ENCODE data around the gene CEP85.

DNA sequence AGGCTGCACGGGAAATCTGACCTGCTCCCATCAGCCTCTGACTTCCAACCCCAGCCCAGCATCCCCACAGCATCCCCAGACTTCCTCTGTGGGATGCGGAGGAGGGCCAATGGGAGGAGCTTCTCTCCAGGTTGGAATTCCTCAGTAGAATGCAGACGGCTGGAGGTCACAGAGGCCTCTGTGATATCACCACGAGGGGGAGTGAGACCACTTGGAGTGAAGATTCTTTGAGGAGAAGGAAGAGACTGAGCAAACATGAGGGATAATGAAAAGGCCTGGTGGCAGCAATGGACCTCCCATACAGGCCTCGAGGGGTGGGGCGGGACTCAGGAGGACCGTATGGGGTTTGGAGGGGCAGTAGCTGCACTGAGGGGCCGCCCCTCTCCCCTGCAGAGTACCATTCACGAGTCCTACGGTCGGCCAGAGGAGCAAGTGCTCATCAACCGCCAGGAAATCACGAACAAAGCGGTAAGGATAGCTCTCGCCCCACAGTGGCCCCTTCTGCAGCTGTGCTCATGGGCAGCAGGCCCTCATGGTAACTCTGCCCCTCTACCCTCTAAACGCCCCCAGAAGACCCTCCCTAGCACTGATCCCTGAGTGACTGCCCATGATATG lies 43.5 kb upstream of the CEP85 start, which contains the start of gene CATSPER4:
- TF ChIP-seq, protein P1, sequence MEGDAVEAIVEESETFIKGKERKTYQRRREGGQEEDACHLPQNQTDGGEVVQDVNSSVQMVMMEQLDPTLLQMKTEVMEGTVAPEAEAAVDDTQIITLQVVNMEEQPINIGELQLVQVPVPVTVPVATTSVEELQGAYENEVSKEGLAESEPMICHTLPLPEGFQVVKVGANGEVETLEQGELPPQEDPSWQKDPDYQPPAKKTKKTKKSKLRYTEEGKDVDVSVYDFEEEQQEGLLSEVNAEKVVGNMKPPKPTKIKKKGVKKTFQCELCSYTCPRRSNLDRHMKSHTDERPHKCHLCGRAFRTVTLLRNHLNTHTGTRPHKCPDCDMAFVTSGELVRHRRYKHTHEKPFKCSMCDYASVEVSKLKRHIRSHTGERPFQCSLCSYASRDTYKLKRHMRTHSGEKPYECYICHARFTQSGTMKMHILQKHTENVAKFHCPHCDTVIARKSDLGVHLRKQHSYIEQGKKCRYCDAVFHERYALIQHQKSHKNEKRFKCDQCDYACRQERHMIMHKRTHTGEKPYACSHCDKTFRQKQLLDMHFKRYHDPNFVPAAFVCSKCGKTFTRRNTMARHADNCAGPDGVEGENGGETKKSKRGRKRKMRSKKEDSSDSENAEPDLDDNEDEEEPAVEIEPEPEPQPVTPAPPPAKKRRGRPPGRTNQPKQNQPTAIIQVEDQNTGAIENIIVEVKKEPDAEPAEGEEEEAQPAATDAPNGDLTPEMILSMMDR (IDR thresholded peaks at IDR 0.05; ENCODE audit: low read depth, low read length), result no peak
- no peak for TF ChIP-seq EZH2phosphoT487 (IDR thresholded peaks at IDR 0.05; ENCODE audit: low read depth)

All from OCI-LY3 (cell line).